Fibroblast of the aortic adventitia (primary cell): ENCODE measurements around the gene ARID1B. TPM values are rescaled to one million over a fixed set of nuclear protein-coding genes. Genes with fewer than 3 reads are reported as not detected.

ENCODE experiments used
- DNase-seq: peaks from one replicate; pipeline ENCODE4 v3.0.0-alpha.2; 2010; ENCODE audit warnings: low read depth
- H3K4me3 ChIP-seq: 2 replicates; pipeline ENCODE4 v1.5.1; 2011; ENCODE audit warnings: low read depth, mild to moderate bottlenecking, control low read depth, low read length, moderate library complexity
- total RNA-seq: library from RNA; depleted of rRNA; stranded (reverse); fragments of >200 nt; gene quantifications from 2 replicates; pipeline ENCODE4 v1.2.3, GENCODE V29; 2012; ENCODE audit warnings: low replicate concordance
- TF ChIP-seq, protein P1 (sequence below): IDR thresholded peaks from 2 replicates; pipeline ENCODE4 v1.5.1; 2011; ENCODE audit warnings: mild to moderate bottlenecking, low read length, control low read depth, inconsistent platforms; ENCODE audit not compliant: insufficient read depth

The ARID1B gene
- total RNA-seq, 1 donor: 55.9 TPM

DNA sequence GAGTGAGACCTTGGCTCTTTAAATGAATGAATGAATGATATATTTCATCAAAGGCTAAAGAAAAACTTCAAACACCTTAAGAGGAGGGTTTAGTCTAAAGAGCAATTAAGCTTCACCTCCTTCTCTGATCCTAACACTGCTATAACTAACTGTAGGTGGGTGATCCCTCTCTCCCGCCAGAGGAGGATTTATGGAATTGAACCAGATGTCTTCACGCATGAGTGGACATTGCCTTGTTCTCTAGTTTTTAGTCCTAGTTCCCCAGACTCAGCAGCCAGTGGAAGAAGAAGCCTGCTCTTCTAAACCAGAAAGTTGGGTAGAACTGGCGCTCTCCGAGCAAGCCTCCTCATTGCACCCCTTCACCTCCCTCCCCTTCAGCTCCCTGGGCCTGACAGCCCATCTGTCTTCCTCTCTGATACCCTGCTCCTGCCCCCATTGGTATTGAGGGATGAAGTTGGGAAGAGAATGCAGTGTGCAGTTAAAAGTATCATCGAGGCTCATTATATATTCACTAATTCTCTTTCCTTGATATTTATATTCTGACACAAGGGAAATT, 142.7 kb downstream of the ARID1B start:
- DNase-seq: no peak
- no peak overlapping the region for H3K4me3 ChIP-seq
- TF ChIP-seq, protein P1, sequence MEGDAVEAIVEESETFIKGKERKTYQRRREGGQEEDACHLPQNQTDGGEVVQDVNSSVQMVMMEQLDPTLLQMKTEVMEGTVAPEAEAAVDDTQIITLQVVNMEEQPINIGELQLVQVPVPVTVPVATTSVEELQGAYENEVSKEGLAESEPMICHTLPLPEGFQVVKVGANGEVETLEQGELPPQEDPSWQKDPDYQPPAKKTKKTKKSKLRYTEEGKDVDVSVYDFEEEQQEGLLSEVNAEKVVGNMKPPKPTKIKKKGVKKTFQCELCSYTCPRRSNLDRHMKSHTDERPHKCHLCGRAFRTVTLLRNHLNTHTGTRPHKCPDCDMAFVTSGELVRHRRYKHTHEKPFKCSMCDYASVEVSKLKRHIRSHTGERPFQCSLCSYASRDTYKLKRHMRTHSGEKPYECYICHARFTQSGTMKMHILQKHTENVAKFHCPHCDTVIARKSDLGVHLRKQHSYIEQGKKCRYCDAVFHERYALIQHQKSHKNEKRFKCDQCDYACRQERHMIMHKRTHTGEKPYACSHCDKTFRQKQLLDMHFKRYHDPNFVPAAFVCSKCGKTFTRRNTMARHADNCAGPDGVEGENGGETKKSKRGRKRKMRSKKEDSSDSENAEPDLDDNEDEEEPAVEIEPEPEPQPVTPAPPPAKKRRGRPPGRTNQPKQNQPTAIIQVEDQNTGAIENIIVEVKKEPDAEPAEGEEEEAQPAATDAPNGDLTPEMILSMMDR: no peak

DNA sequence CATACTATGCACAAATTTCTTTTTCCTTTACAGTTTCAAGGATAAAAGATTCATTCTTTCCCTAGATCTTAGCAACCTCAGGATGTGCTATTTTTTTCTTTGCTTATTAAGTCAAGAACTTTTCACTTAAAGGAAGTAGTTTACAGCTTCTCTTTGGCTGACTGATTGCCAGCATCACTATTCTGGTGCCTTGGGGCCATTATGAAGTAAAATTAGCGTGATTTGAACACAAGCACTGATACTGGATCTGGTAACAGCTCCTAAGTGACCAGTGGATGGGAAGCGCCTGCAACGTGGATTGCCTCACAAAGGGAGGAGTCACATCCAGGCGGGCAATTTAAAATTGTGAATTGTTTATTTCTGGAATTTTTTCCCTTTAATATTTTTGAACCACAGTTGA, 147.1 kb downstream of the ARID1B start:
- TF ChIP-seq, protein P1: no peak
- H3K4me3 ChIP-seq: no peak overlapping the region
- DNase-seq: no peak

DNA sequence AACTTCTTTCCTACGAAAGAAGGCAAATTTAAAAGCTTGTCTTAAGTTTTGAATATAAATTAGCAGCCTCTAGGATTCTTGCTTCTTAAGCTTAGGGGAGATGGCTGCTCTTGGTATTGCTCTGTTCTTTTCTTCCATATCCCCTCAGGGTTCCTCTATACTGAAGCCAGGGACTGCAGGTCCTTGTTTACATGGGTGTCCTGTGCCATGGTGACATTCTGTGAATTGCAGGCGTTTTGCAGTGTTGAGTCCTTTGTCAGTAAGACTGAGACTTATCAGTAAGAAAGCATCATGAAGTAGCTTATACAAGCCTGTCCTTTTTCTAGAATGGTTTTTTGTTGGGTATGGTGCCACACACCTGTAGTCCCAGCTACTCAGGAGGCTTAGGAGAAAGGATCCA, 147.8 kb downstream of the ARID1B start:
- H3K4me3 ChIP-seq: no peak overlapping the region
- no peak for DNase-seq
- TF ChIP-seq, protein P1: no peak

DNA sequence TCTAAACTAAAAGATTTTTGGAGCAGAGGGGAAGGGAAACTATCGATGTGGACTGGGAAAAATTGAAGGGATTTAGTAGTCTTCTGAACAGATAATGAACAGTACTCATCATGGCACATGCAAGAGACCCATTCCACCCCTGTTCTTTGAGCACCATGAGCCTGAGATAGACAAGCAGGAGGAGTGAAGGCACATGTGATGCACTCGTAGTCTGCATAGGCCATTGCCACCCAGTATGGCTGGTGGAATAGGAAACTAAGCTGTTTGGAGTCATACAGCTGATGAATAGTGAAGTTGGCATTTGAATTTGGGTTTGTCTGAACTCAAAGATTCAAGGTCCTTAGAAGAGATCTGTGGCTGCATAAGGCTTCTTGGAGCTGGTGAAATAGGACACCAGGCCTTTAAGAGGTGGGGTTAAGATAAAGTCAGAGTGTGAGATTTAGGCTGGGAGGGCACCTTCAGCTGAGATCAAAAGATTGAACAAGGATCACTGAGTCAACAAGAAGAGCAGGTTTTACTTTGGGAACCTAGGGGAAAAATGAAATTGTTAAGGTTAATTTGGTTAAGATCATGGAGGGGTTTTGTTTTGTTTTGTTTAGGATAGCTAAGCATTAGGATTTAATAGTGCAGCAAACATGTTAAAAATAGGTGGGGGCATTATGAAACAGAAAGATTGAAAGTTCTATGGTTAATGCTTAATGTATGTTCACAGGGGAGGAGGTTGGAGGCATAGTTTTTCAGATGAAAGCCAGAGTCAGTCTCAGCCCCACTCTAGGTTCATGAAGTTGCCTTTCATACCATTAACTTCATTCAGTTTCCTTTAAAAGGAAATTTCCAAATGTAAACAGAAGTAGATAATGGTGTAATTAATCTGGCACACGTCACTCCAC, 148.8 kb downstream of the ARID1B start:
- DNase-seq: no peak
- H3K4me3 ChIP-seq: no peak overlapping the region
- TF ChIP-seq, protein P1: no peak

DNA sequence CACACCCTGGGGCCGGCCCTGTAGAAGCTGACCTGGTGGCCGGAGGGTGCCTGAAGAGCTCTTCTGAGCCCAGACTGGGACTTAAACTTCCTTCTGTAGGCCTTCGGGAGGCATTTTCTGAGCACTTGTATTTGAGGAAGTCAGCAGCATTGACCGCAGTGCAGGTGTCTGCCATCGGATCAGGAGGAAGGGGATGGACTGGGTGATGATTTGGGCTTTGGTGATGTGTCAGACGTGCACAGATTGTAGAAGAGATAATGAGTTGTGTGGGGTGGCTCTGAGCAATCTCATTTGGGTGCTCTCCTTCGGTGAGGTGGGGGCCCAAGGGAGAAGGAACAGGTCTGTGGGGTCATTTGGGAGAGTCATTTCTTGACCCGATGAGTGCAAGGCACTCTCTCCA, 150.9 kb downstream of the ARID1B start:
- TF ChIP-seq, protein P1: no peak
- DNase-seq: no peak
- no peak overlapping the region for H3K4me3 ChIP-seq

DNA sequence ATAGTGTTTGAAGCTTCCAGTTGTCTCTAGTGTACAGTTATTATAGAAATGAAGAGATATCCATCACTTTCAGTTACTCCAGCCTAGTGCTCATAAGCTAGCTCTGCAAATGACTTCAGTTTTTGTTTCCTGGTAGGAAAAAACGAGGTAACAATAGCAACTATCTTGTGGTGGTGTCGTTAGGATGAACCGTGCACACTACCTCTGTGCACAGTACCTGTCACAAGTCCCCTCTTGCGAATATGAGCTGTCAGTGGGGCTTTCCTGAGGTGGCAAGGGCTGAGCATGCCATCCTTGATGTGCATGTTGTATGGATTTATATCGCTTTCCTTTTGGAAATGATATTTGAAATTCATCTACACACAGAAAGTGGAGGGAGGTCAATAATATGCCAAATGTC, 151.8 kb downstream of the ARID1B start:
- DNase-seq: no peak
- TF ChIP-seq, protein P1: no peak
- no peak overlapping the region for H3K4me3 ChIP-seq
